ENCODE measurements around the gene MNAT1.

DNA sequence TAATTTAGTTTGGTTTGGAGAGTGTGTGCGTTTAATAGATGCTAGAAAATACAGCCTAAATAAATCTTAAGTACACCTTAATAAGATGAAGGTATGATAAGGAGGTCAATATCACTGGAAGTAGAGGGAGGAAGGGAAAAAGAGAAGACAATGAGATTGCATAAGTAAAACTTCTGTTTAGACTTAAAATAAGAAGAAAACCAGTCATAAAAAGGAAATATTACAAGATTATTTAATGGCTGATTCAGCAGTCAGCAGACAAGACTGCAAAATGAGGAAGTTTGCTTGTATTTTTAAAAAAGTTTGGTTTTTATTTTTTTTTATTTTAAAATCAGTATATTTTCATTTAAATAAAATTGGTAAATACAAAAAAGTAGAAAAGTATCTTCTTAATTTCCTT, 249.6 kb downstream of the MNAT1 start:
- no peak for TF ChIP-seq POLR2A (IDR thresholded peaks at IDR 0.05)
- TF ChIP-seq, protein P1, sequence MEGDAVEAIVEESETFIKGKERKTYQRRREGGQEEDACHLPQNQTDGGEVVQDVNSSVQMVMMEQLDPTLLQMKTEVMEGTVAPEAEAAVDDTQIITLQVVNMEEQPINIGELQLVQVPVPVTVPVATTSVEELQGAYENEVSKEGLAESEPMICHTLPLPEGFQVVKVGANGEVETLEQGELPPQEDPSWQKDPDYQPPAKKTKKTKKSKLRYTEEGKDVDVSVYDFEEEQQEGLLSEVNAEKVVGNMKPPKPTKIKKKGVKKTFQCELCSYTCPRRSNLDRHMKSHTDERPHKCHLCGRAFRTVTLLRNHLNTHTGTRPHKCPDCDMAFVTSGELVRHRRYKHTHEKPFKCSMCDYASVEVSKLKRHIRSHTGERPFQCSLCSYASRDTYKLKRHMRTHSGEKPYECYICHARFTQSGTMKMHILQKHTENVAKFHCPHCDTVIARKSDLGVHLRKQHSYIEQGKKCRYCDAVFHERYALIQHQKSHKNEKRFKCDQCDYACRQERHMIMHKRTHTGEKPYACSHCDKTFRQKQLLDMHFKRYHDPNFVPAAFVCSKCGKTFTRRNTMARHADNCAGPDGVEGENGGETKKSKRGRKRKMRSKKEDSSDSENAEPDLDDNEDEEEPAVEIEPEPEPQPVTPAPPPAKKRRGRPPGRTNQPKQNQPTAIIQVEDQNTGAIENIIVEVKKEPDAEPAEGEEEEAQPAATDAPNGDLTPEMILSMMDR (IDR thresholded peaks at IDR 0.05), result no peak

Data from testis (tissue), 2 donors.